HEK293 (cell line): ENCODE data around the gene CDH23.

Experiments
- CTCF ChIP-seq: fragments of 450-650 bp; formaldehyde crosslinking; IDR thresholded peaks from 2 replicates; pipeline ENCODE4 v1.5.1; 2016; ENCODE audit warnings: missing biosample characterization, missing genetic modification characterization
- KLF10 ChIP-seq: fragments of 450-650 bp; IDR thresholded peaks from 2 replicates; pipeline ENCODE4 v1.5.1; 2018; ENCODE audit warnings: missing biosample characterization, mild to moderate bottlenecking, missing genetic modification characterization
- KLF9 ChIP-seq: fragments of 450-650 bp; formaldehyde crosslinking; IDR thresholded peaks from 2 replicates; pipeline ENCODE4 v1.5.1; 2016; ENCODE audit warnings: missing biosample characterization, missing genetic modification characterization, low read depth
- SCRT1 ChIP-seq: fragments of 450-650 bp; formaldehyde crosslinking; IDR thresholded peaks from 2 replicates; pipeline ENCODE4 v1.5.1; 2016; ENCODE audit warnings: missing biosample characterization, missing genetic modification characterization, borderline replicate concordance
- TCF7L2 ChIP-seq: IDR thresholded peaks from 2 replicates; pipeline ENCODE4 v1.6.1; 2011; ENCODE audit warnings: low read depth, mild to moderate bottlenecking, inconsistent platforms, low read length, moderate library complexity, borderline replicate concordance
- ZNF132 ChIP-seq: fragments of 450-650 bp; formaldehyde crosslinking; IDR thresholded peaks from 2 replicates; pipeline ENCODE4 v1.5.1; 2017; ENCODE audit warnings: missing biosample characterization, missing genetic modification characterization, borderline replicate concordance
- ZNF174 ChIP-seq: fragments of 450-650 bp; formaldehyde crosslinking; IDR thresholded peaks from 2 replicates; pipeline ENCODE4 v1.5.0; 2017; ENCODE audit warnings: missing biosample characterization, mild to moderate bottlenecking, missing genetic modification characterization
- ZNF274 ChIP-seq, 2 experiments: fragments of 200-500 bp in 1 of 2; fragments of 450-650 bp in 1 of 2; sonication (Bioruptor generic) in 1 of 2; formaldehyde crosslinking in 1 of 2; IDR thresholded peaks; 2 replicates each; pipeline versions ENCODE4 v1.5.1 to v1.6.1; 2014 to 2016; ENCODE audit warnings: borderline replicate concordance in 1 of 2, inconsistent platforms in 1 of 2, low read length in 1 of 2, missing biosample characterization in 1 of 2, missing genetic modification characterization in 1 of 2
- ZNF433 ChIP-seq: fragments of 450-650 bp; formaldehyde crosslinking; IDR thresholded peaks from 2 replicates; pipeline ENCODE4 v1.5.1; 2016; ENCODE audit warnings: missing biosample characterization, missing genetic modification characterization, low read depth
- ZNF677 ChIP-seq: fragments of 450-650 bp; IDR thresholded peaks from 2 replicates; pipeline ENCODE4 v1.5.0; 2018; ENCODE audit warnings: missing biosample characterization, mild to moderate bottlenecking, missing genetic modification characterization, moderate library complexity

- no peak for TF ChIP-seq ZNF132
- TF ChIP-seq KLF10 (tag by site-specific recombination), result no peak
- TF ChIP-seq ZNF677 (tag by site-specific recombination), result no peak
- TF ChIP-seq CTCF (tag by site-specific recombination), result no peak
- no peak for TF ChIP-seq ZNF433
- TF ChIP-seq KLF9 (tag by site-specific recombination), result no peak
- TF ChIP-seq TCF7L2, result no peak
- TF ChIP-seq SCRT1 (tag by site-specific recombination), result no peak
- TF ChIP-seq ZNF174, result no peak
- no peak for TF ChIP-seq ZNF274 (IDR thresholded peaks at IDR 0.05; ENCODE audit: low read length)
- TF ChIP-seq ZNF274 (tag by site-specific recombination; IDR thresholded peaks at IDR 0.05; ENCODE audit: borderline replicate concordance), result no peak
These were observed 346.5 kb downstream of the CDH23 start for GRCh38 chr10:71743089-71743838.
